Neural cell (in vitro differentiated cells): ENCODE data around the gene UBD. TPM values are rescaled to one million over a fixed set of nuclear protein-coding genes. Genes with fewer than 3 reads are reported as not detected.

Experiments
- H2AFZ ChIP-seq: fragments of 200-600, 300-800 bp; sonication (generic), shearing (Covaris generic); 2 replicates; pipeline ENCODE4 v1.6.0; 2014; ENCODE audit warnings: low read depth, mild to moderate bottlenecking, antibody characterized with exemption, low read length, moderate library complexity
- H3F3A ChIP-seq: fragments of 200-600 bp; shearing (Covaris generic); 2 replicates; pipeline ENCODE4 v1.6.1; 2016; ENCODE audit warnings: mild to moderate bottlenecking, moderate library complexity, mixed read lengths, antibody characterized with exemption, low read length; ENCODE audit not compliant: insufficient read depth, poor library complexity, severe bottlenecking
- H3K27ac ChIP-seq: fragments of 200-600, 300-800 bp; sonication (generic), shearing (Covaris generic); 2 replicates; pipeline ENCODE4 v1.5.1; 2014; ENCODE audit warnings: mild to moderate bottlenecking, low read length, moderate library complexity
- H3K27me3 ChIP-seq: fragments of 300-800, 200-600 bp; sonication (generic), shearing (Covaris generic); 2 replicates; pipeline ENCODE4 v1.6.0; 2014; ENCODE audit warnings: mild to moderate bottlenecking, low read depth, low read length, moderate library complexity; ENCODE audit not compliant: insufficient read depth
- H3K36me3 ChIP-seq: fragments of 300-800, 200-600 bp; sonication (generic), shearing (Covaris generic); 2 replicates; pipeline ENCODE4 v1.5.1; 2014; ENCODE audit warnings: mild to moderate bottlenecking, antibody characterized with exemption, low read length, moderate library complexity; ENCODE audit not compliant: insufficient read depth
- H3K4me2 ChIP-seq: fragments of 300-800, 200-600 bp; sonication (generic), shearing (Covaris generic); 2 replicates; pipeline ENCODE4 v1.6.0; 2014; ENCODE audit warnings: mild to moderate bottlenecking, low read length
- H3K4me3 ChIP-seq: fragments of 300-800, 200-600 bp; sonication (generic), shearing (Covaris generic); 2 replicates; pipeline ENCODE4 v1.5.1; 2014; ENCODE audit warnings: mild to moderate bottlenecking, low read length, moderate library complexity
- H3K79me2 ChIP-seq: fragments of 200-600 bp; shearing (Covaris generic); replicated peaks from 2 replicates; pipeline ENCODE4 v1.6.0; 2014; ENCODE audit warnings: mild to moderate bottlenecking, low read length, moderate library complexity; ENCODE audit not compliant: insufficient read depth
- H3K9ac ChIP-seq: fragments of 300-800, 200-600 bp; sonication (generic), shearing (Covaris generic); 2 replicates; pipeline ENCODE4 v1.6.1; 2016; ENCODE audit warnings: mild to moderate bottlenecking, low read length, mixed read lengths
- H3K9me2 ChIP-seq: fragments of 200-600 bp; shearing (Covaris generic); 2 replicates; pipeline ENCODE4 v1.6.1; 2016; ENCODE audit warnings: mild to moderate bottlenecking, low read length, mixed read lengths; ENCODE audit not compliant: insufficient read depth
- H3K9me3 ChIP-seq: fragments of 200-600, 300-800 bp; sonication (generic), shearing (Covaris generic); 2 replicates; pipeline ENCODE4 v1.6.1; 2016; ENCODE audit warnings: mild to moderate bottlenecking, mixed run types, low read length, moderate library complexity, mixed read lengths
- H4K20me1 ChIP-seq: fragments of 200-600 bp; shearing (Covaris generic); 2 replicates; pipeline ENCODE4 v1.6.1; 2016; ENCODE audit warnings: mild to moderate bottlenecking, mixed run types; ENCODE audit not compliant: insufficient read depth
- EP300 ChIP-seq: fragments of 450-650 bp; conservative IDR thresholded peaks from 2 replicates; pipeline ENCODE4 v1.6.1; 2014; ENCODE audit warnings: antibody characterized with exemption, mild to moderate bottlenecking, moderate library complexity; ENCODE audit not compliant: poor library complexity, severe bottlenecking
- EZH2 ChIP-seq: fragments of 200-600, 300-800 bp; shearing (Covaris generic), sonication (generic); IDR thresholded peaks from 2 replicates; pipeline ENCODE4 v1.6.1; 2014; ENCODE audit warnings: antibody characterized with exemption, low read length, borderline replicate concordance, mild to moderate bottlenecking; ENCODE audit not compliant: insufficient read depth, poor library complexity, severe bottlenecking
- MXI1 ChIP-seq: fragments of 450-650 bp; conservative IDR thresholded peaks from 2 replicates; pipeline ENCODE4 v1.6.1; 2014; ENCODE audit warnings: antibody characterized with exemption, mild to moderate bottlenecking; ENCODE audit not compliant: poor library complexity, severe bottlenecking
- POLR2AphosphoS5 ChIP-seq: IDR thresholded peaks from 2 replicates; pipeline ENCODE4 v1.6.1; 2012
- RAD21 ChIP-seq: fragments of 450-650 bp; conservative IDR thresholded peaks from 2 replicates; pipeline ENCODE4 v1.6.1; 2014; ENCODE audit warnings: antibody characterized with exemption, mild to moderate bottlenecking, moderate library complexity
- SMC3 ChIP-seq: fragments of 450-650 bp; conservative IDR thresholded peaks from 2 replicates; pipeline ENCODE4 v1.6.1; 2014; ENCODE audit warnings: antibody characterized with exemption, mild to moderate bottlenecking, moderate library complexity; ENCODE audit not compliant: poor library complexity
- TAF1 ChIP-seq: IDR thresholded peaks from 2 replicates; pipeline ENCODE4 v1.6.1; 2012; ENCODE audit warnings: low read depth
- polyA plus RNA-seq: library from polyadenylated mRNA; depleted of rRNA; stranded (reverse); fragments of >200 nt; gene quantifications from 2 replicates; pipeline ENCODE4 v1.2.3, GENCODE V29; 2014
- TF ChIP-seq, protein P1 (sequence below): IDR thresholded peaks from 2 replicates; pipeline ENCODE4 v1.6.1; 2012; ENCODE audit warnings: borderline replicate concordance
- TF ChIP-seq, protein P2 (sequence below): fragments of 450-650 bp; IDR thresholded peaks from 2 replicates; pipeline ENCODE4 v1.5.1; 2014; ENCODE audit warnings: antibody characterized with exemption, mild to moderate bottlenecking, moderate library complexity; ENCODE audit not compliant: poor library complexity, severe bottlenecking

UBD gene
- polyA plus RNA-seq, 1 donor from 2014 or later = not detected

DNA sequence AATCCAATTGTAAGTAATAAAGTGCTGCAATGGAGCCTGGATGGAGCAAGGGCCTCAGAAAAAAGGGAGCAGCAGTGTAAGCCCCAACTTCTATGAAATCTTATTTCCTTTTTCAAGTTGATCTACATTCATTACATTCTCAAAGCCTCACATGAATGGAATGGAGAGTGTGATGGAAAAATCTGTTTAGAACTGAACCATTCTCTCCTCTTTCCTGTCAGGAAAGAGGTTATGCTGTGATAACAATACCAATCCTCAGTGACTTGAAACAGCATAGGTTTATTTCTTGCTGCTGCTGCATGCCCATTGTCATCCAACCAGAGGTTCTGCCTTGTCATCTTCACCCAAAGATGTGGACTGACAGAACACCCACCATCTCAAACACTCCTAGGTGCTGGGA, 16.5 kb upstream of the UBD start:
- Histone ChIP-seq H3K4me2 (no peak overlapping the region), H3K4me3 (no peak overlapping the region), H3K9me3 (no peaks in the 10 kb centered on the region), H3K36me3 (no peaks in the 10 kb centered on the region), H3K9ac (no peak overlapping the region), H3K27me3 (no peaks in the 10 kb centered on the region), H4K20me1 (no peaks in the 10 kb centered on the region), H3F3A (no peaks in the 10 kb centered on the region), H2AFZ (no peak overlapping the region), H3K79me2 (no peaks in the 10 kb centered on the region), H3K9me2 (no peaks in the 10 kb centered on the region), H3K27ac (no peak overlapping the region)
- TF ChIP-seq, protein P1, sequence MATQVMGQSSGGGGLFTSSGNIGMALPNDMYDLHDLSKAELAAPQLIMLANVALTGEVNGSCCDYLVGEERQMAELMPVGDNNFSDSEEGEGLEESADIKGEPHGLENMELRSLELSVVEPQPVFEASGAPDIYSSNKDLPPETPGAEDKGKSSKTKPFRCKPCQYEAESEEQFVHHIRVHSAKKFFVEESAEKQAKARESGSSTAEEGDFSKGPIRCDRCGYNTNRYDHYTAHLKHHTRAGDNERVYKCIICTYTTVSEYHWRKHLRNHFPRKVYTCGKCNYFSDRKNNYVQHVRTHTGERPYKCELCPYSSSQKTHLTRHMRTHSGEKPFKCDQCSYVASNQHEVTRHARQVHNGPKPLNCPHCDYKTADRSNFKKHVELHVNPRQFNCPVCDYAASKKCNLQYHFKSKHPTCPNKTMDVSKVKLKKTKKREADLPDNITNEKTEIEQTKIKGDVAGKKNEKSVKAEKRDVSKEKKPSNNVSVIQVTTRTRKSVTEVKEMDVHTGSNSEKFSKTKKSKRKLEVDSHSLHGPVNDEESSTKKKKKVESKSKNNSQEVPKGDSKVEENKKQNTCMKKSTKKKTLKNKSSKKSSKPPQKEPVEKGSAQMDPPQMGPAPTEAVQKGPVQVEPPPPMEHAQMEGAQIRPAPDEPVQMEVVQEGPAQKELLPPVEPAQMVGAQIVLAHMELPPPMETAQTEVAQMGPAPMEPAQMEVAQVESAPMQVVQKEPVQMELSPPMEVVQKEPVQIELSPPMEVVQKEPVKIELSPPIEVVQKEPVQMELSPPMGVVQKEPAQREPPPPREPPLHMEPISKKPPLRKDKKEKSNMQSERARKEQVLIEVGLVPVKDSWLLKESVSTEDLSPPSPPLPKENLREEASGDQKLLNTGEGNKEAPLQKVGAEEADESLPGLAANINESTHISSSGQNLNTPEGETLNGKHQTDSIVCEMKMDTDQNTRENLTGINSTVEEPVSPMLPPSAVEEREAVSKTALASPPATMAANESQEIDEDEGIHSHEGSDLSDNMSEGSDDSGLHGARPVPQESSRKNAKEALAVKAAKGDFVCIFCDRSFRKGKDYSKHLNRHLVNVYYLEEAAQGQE = no peak
- no peak for TF ChIP-seq RAD21
- no peak for TF ChIP-seq MXI1
- TF ChIP-seq EP300 = no peak
- TF ChIP-seq SMC3 = no peak
- TF ChIP-seq TAF1 = no peak
- TF ChIP-seq, protein P2, sequence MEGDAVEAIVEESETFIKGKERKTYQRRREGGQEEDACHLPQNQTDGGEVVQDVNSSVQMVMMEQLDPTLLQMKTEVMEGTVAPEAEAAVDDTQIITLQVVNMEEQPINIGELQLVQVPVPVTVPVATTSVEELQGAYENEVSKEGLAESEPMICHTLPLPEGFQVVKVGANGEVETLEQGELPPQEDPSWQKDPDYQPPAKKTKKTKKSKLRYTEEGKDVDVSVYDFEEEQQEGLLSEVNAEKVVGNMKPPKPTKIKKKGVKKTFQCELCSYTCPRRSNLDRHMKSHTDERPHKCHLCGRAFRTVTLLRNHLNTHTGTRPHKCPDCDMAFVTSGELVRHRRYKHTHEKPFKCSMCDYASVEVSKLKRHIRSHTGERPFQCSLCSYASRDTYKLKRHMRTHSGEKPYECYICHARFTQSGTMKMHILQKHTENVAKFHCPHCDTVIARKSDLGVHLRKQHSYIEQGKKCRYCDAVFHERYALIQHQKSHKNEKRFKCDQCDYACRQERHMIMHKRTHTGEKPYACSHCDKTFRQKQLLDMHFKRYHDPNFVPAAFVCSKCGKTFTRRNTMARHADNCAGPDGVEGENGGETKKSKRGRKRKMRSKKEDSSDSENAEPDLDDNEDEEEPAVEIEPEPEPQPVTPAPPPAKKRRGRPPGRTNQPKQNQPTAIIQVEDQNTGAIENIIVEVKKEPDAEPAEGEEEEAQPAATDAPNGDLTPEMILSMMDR = no peak
- no peak for TF ChIP-seq POLR2AphosphoS5
- no peak for TF ChIP-seq EZH2

DNA sequence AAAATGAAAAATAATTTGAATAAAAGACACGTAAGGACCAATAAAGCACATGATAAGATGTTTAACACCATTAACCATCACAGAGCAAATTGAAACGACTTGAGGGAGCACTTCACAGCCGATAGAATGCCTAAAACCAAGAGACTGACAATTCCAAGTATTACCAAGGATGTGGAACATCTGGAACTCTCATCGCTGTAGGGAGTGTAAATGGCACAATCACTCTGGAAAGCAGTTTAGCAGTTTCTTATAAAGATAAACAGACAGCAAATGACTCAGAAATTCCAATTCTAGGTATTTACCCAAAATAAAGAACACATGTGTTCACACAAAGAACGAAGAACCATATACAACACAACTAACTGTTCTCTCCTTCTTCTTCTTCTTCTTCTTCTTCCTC, 8.5 kb upstream of the UBD start:
- no peak overlapping the region for H2AFZ ChIP-seq
- no peaks in the 10 kb centered on the region for H4K20me1 ChIP-seq
- H3K27ac ChIP-seq = no peak overlapping the region
- H3K4me2 ChIP-seq = no peak overlapping the region
- TF ChIP-seq, protein P1 = no peak
- TF ChIP-seq EP300 (no peak), MXI1 (no peak), RAD21 (no peak), EZH2 (no peak), POLR2AphosphoS5 (no peak), SMC3 (no peak)
- TF ChIP-seq, protein P2 = no peak
- no peaks in the 10 kb centered on the region for H3F3A ChIP-seq
- no peak overlapping the region for H3K4me3 ChIP-seq
- no peaks in the 10 kb centered on the region for H3K9me3 ChIP-seq
- H3K79me2 ChIP-seq = no peaks in the 10 kb centered on the region
- H3K27me3 ChIP-seq = no peaks in the 10 kb centered on the region
- H3K36me3 ChIP-seq = no peaks in the 10 kb centered on the region
- no peaks in the 10 kb centered on the region for H3K9me2 ChIP-seq
- no peak overlapping the region for H3K9ac ChIP-seq
